ENCODE results near the gene OLA1. TPM values are rescaled to one million over a fixed set of nuclear protein-coding genes. Genes with fewer than 3 reads are reported as not detected.

The OLA1 gene
- total RNA-seq, 1 donor from 2014 or later = 97.8 TPM

DNA sequence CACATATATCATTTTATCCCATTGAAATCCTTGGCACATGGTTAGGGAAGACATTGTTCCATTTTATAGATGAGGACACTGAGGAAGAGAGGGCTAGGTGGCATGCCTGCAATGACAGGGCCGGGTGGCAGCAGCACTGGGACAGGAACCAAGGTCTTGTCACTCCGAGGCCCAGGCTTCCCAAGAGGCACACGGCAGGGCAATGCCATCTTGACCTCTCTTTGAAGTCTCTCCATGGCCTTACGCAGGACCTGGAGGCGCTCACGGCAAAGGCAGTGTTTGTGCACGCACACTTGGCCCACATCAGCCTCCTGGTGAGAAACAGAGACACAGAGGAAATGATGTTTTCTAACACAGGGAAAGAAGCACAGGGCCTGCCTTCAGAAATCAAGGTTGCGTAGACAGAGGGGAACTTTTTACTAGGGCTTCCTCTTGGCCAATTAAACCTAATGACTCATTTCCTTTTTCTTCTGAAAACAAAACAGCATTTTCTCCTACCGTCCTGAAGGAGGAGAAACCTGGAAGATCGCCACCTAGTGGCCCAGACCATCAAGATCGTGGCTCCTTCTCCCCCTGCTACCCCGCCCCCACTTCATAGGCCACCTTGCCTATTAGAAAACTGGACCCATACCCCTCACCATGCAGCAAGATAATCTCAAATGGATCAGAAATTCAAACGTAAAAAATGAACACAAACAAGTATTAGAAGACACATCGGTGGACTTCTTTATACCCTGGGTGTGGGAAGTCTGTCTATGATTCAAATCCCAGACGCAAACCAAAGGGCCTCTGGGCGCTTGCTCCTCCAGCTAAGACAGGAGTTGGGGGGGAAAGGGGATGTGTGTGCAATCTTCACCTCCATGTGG is 208.5 kb downstream of the OLA1 start:
- intact Hi-C loops (cut with micrococcal nuclease) = loop anchor here (1.0 to 10.0 kb wide), 2 partner anchors 74 to 205 kb away; partner anchors contain the start of genes OLA1 and SP3

DNA sequence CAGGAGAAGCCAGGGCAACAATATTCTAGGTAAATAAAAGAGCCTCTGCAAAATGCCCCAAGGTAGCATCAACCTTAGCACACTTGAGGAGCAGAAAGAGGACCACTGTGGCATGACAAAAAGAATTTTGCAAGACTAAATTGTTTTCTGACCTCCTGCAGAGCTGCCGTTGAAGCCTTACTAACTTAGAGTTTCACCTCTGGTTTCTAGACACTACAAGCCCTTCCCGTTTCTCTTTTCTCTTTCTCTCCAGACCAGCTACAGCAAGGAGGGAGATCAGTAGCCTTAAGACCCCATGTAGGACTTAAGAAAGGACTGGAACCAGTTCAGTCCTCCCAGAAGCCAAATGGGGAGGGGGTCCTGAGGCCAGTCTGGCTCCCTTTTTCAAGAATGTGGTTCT is 209.9 kb downstream of the OLA1 start:
- intact Hi-C loops (cut with micrococcal nuclease) = no loop called here

DNA sequence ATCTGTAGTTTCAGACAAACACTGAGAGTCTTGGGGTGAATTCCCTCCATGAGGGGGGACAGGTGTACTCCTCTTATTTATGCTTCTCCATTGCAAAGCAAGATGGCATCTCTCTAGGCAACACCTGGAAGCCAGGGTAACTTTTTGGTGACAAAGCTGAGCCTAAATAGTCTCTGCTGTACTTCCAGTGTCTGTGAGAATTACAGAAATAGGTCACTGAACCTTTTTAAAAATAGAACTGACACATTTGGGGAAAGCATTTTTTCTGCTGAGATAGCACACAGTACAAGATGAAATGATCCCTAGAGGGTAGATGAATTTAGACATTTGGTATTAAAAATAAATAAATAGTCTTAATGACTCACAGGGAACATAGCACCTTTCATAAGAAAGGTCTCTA is 211.5 kb downstream of the OLA1 start:
- intact Hi-C loops (cut with micrococcal nuclease) = no loop called here

DNA sequence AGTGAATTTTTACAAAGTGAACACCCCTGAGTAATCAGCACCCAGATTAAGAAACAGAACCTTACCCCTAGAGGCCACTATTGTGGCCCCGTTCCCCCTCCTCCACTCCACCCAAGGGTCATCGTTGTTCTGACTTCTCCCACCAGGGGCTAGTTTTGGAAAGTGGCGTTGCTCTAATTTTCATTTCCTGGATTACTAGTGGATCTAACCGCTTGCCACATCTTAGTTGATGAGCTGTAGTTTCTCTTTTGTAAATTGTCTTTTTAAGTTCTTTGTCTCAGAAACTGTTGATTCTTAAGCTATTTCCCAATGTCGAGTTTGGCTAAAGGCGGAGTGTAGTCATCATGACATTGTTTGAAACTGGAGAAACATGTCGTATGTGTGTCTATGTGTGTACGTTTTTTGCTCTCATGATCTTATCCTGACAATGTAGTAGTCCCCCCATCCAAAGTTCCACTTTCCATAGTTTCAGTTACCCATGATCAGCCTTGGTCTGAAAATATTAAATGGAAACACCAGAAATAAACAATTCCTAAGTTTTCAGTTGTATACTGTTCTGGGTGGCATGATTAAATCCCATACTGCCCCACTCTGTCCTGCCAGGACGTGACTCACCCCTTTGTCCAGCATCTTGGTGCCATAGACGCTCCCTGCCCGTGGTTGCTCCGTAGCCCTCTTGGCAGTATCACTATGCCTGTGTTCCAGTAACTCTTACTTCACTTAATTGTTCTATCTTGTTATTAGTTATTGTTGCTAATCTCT is 212.2 kb downstream of the OLA1 start:
- intact Hi-C loops (cut with micrococcal nuclease) = no loop called here

DNA sequence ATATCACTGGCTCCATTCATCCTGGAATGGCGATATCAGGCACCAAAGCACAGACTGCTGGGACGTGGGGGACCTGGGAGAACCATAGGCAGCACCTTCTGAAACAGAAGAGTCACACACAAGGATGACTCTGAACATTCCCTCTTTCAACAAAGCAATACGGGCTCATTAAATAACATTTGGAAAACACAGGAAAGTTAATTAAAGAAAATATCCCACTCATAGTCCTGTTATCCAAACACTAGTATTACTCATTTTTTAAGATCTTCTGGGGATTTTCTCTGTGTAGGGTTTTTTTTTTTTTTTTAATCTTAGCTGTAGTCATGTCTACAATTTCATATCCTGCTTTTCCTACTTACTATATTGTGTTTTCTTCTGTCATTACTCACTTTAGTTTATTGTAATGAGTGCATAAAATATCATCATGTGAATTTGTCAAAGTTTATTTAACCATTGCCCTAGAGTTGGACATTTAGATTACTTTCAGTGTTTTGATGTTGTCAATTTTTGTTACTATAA is 213.2 kb downstream of the OLA1 start:
- intact Hi-C loops (cut with micrococcal nuclease) = no loop called here

DNA sequence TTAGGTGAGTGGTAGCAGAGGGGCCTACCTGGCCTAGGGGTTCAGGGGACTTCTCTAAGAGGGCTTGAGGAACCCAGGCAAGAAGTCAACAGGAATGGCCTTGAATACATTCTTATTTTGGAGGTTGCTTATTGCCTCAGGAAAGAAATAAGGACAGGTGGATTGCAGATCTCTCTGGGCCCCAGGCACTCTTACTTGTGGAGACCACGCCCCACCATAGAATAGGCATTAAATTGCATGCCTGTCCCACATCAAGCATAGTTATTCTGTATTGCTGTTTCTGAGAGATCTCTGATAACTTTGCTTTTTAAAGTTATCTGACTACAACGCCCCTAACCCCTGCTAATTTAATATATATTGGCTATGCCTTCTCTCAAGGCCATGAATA is 215.2 kb downstream of the OLA1 start:
- intact Hi-C loops (cut with micrococcal nuclease) = no loop called here

DNA sequence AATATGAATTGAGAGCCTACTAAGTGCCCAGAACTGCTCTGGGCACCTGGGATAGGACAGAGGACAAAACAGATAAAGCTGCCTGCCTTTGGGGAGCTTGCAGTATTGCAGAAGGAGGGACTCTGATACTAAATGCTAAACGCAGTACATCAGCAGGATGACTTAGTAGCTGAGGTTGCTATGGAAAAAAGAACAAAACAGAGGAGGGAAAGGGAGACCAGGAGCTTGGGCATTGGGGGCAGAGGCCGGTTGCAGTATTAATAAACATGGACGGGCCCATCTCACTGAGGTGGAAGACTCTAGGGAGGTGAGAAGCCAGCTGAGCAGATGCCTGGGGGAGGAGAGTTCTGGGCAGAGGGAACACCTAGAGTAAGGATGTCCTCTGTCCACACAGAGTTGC is 217.1 kb downstream of the OLA1 start:
- intact Hi-C loops (cut with micrococcal nuclease) = no loop called here

DNA sequence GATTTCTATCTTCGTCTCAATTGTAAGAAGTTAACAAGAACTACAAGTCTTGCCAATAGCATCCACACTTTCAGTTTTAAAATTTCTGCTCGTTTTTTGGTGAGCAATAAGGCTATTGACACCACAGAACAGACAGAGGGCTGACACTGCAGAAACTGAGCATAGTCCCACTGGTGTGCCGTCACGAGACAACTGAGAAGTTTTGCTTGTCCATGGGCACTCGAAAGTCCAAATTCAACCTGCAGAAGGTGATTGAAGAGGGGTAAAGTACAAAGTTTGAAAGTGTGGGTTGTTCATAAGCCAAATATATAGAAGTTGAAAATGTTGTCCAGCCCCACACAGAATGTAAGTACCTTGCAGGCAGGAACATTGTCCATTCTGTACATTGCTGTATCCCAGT is 219.4 kb downstream of the OLA1 start:
- intact Hi-C loops (cut with micrococcal nuclease) = no loop called here

DNA sequence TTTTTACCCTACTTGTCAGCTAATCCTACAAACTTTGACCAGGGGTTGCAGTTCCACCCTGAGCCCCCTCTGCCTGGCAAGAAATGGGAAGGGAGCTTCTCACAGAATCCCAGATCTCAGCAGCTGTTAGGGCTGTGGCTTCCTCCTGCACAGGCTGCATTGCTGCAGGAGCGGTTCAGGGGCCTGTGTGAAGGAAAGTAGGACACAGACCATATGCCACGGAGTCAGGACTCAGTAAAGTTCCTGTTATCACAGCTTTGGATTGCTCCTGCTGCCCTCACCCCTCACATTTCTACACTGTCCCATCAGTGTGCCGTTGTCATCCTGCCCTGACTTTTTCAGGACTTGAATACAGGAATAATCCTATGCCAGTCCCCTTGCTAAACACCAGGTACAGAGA is 220.4 kb downstream of the OLA1 start:
- intact Hi-C loops (cut with micrococcal nuclease) = no loop called here

DNA sequence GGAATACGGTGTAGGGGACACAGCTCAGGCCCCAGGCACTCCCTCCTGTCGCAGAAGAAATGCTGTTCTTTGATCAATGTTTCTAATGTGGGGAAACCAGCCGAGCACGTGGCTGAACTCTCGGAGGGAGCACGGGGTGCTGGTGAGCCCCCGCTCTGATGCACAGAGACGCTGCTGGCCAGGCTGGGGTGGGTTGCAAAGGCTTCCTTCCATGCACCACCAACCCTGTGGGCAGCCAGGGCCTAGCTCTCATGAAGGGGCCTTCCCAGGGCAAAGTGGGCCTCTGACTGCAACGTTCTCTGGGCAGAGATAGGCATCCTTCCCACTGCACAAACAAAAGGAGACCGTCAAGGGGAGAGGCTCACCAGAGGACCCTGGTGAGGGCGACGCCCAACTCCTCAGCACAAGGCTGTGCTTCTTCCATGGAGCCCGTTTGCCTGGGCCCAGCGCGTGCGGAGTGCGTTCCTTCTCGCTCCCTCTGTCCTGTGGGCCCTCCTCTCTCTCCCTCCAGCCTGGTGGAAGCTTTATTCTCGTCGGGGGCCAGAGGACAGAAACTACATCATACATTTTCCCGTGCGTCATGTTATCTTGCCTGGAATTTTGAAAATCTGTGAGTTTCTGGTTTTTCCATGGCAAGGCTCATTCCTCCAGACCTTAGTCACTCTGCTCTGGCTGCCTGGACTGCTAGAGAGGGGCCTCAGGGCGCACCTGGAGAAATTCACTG is 222.0 kb downstream of the OLA1 start:
- intact Hi-C loops (cut with micrococcal nuclease) = no loop called here

DNA sequence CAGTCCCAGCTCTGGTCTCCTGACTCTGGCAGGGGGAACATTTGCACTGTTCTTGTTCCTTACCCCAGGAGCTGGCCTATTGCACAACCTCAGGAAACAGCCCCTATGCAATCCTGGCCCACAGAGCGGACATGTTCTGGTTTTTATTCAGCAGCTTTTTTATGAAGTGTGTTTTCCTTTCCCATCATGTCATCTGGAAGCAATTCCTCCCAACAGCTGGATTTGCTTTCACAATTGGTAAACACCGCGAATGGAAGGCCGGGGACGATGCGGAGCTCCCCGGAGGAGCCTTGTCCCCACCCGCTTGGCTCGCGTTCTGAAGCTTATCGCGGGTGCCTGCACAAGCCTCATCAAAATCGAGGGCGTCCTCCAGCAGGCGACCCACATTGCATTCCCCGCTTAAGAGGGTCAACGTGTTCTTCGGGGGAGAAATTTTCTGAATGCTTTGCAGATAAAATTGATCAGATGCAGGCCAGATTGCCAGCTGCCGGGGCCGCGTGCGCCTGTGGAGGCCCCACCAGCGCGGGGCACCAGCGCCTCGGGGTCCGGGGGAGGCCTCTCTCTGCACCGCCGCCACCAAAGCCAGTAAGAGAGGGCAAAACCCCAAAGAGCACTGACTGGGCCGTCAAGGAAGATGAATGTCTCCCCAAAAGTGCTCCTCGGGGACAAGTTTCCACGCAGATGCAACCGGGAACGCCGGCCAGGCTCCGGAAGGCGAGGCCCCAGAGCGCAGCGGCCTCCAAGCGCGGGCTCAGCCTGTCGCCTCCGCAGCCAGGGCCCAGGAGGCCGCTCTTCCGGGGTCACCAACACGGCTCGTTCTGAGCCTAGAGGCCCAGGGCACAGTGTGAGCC is 222.8 kb downstream of the OLA1 start:
- intact Hi-C loops (cut with micrococcal nuclease) = no loop called here

DNA sequence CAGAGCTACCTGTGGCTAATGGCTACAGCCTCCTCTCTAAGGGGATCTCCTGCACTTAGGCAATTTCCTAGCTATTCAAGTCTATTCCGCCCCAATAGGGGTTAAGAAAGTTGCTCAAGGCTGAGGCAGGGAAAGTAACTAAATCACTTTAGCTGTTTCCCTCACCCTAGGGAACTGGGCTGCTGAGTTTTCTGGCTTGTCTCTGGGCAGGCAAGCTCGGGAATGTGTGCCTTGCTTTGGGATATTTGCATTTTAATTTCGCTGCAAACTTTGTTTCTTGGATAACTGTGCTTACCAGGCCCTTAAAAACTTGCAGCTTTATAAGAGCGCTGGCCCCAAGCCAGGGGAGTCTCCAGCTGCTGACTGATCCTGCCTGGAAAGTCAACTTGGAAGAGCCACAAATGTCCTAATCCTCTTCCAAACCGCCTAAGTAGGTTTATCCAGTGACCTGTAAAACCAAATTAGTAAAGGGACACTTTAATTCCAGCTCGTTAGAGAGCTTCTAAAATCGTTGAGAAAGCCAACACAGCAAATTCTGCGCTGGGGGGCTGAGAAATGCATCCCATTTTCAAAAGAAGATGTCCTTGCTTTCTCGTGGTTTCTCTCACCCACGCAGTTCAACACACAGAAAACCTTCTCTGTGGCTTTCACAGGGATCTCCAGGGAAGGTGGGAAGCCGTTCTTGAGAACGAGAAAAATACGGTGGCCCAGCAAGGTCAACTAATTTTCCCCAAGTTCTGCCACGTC is 223.6 kb downstream of the OLA1 start:
- intact Hi-C loops (cut with micrococcal nuclease) = no loop called here

DNA sequence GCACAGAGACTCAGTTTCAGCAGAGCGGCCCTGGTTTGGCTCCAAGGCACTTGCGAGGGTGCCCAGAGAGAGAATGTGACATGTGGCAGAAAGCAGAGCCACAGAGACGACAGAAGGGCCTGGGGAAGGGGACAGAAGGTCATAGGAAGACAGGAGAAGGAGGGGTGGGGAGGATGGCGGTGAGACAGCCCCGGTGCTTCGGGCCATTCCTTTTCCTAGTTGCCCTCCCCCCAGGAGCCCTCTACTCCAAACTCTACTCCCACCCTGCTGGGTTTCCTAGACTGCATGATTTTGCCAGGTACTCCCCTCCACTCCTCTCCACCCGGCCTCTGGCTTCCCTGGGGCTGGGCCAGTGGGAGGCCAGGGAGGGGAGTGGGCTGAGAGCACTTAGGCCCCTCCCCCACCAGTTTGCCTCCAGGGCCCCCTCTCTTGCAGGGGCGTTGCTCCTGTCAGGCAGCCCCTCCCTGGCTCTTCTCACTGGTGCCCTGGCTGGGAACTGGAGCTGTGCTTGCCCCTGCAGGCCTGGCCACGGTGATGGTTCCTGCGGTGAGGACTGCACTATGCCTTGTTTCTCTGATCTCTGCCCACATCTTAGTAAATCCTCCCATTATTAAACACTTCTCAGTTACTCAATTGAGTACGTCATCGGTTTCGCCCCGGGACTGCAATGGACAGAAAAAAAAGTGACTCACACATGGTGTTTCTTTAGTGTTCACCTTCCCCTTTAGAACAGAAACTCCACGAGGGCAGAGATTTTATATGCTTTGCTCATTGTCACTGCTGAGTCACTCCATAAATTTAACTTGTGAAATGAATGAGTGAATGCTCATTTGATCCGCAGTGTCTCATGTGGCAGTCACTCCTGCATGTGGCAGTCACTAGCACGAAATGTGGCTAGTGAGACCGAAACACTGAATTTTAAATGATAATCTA is 224.5 kb downstream of the OLA1 start:
- intact Hi-C loops (cut with micrococcal nuclease) = no loop called here

Other genes starting within 250 kb of the OLA1 start
- gene SP9, start 86.4 kb upstream of the OLA1 start, total RNA-seq = not detected in 2 replicates
- 14.1 and 18.9 TPM in 2 replicates for gene SCRN3, start 147.2 kb upstream of the OLA1 start, total RNA-seq
- 9.9 and 11.6 TPM in 2 replicates for gene GPR155, start 238.5 kb upstream of the OLA1 start, total RNA-seq